PC-3 (cell line): ENCODE measurements around the gene SIGMAR1. TPM values are rescaled to one million over a fixed set of nuclear protein-coding genes. Genes with fewer than 3 reads are reported as not detected.

Experiments used
- ATAC-seq: fragments of 200-7000 bp; cut with Tn5 transposase; 2 replicates; pipeline ENCODE4 v1.9.1; 2020; ENCODE audit warnings: mild to moderate bottlenecking, moderate library complexity
- BruUV-seq: library from RNA; stranded (reverse); fragments of 400-500 nt; replicated peaks from 2 replicates; lab custom pipeline; 2021; lab: Mats Ljungman, UMichigan
- CTCF ChIA-PET: fragments of 300-600 bp; sonication (Branson Sonifier 250); formaldehyde crosslinking; loops from one replicate; lab custom pipeline; 2022; ENCODE audit warnings: antibody characterized with exemption; lab: Charles Lee
- POLR2A ChIA-PET: fragments of 300-600 bp; sonication (Branson Sonifier 250); formaldehyde crosslinking; loops from one replicate; lab custom pipeline; 2022; ENCODE audit warnings: antibody characterized with exemption; ENCODE audit not compliant: unreplicated experiment; lab: Charles Lee
- DNase-seq: peaks from one replicate; pipeline ENCODE4 v3.0.0-alpha.2; 2015
- H2AFZ ChIP-seq: fragments of 300-600 bp; sonication (generic); 2 replicates; pipeline ENCODE4 v1.6.0; 2016; ENCODE audit warnings: antibody characterized with exemption, low read length
- H3F3A ChIP-seq: fragments of 300-600 bp; sonication (generic); one replicate; pipeline ENCODE4 v1.6.0; 2017; ENCODE audit warnings: antibody characterized with exemption, low read length, control low read depth, mild to moderate bottlenecking; ENCODE audit not compliant: unreplicated experiment
- H3K27ac ChIP-seq: fragments of 300-600 bp; sonication (generic); 2 replicates; pipeline ENCODE4 v1.5.1; 2016; ENCODE audit warnings: mild to moderate bottlenecking, low read length
- H3K27me3 ChIP-seq: fragments of 300-600 bp; sonication (generic); 2 replicates; pipeline ENCODE4 v1.6.1; 2016; ENCODE audit warnings: low read length, mixed read lengths
- H3K36me3 ChIP-seq: fragments of 300-600 bp; sonication (generic); 2 replicates; pipeline ENCODE4 v1.6.1; 2016; ENCODE audit warnings: low read depth, mixed run types, low read length, mixed read lengths
- H3K4me1 ChIP-seq: fragments of 300-600 bp; sonication (generic); 2 replicates; pipeline ENCODE4 v1.5.1; 2016; ENCODE audit warnings: low read length; ENCODE audit not compliant: insufficient read depth
- H3K4me2 ChIP-seq: fragments of 300-600 bp; sonication (generic); 2 replicates; pipeline ENCODE4 v1.6.0; 2016; ENCODE audit warnings: low read length
- H3K4me3 ChIP-seq: fragments of 300-600 bp; sonication (generic); 2 replicates; pipeline ENCODE4 v1.5.1; 2016; ENCODE audit warnings: mild to moderate bottlenecking, low read length, mixed read lengths
- H3K79me2 ChIP-seq: fragments of 300-600 bp; sonication (generic); 2 replicates; pipeline ENCODE4 v1.6.1; 2017; ENCODE audit warnings: low read length, mixed read lengths
- H3K9ac ChIP-seq: fragments of 300-600 bp; sonication (generic); 2 replicates; pipeline ENCODE4 v1.6.0; 2016; ENCODE audit warnings: mild to moderate bottlenecking, low read length
- H3K9me2 ChIP-seq: fragments of 300-600 bp; sonication (generic); replicated peaks from 2 replicates; pipeline ENCODE4 v1.6.1; 2016; ENCODE audit warnings: mixed run types, low read length, mixed read lengths
- H3K9me3 ChIP-seq: fragments of 300-600 bp; sonication (generic); 2 replicates; pipeline ENCODE4 v1.6.1; 2016; ENCODE audit warnings: low read length, mixed read lengths
- H4K20me1 ChIP-seq: fragments of 300-600 bp; sonication (generic); 2 replicates; pipeline ENCODE4 v1.6.1; 2016; ENCODE audit warnings: low read length, mixed read lengths
- CTCF ChIP-seq: fragments of 300-600 bp; sonication (generic); conservative IDR thresholded peaks from 2 replicates; pipeline ENCODE4 v1.5.1; 2017; ENCODE audit warnings: antibody characterized with exemption, low read depth, mild to moderate bottlenecking, low read length
- EZH2 ChIP-seq: fragments of 300-600 bp; sonication (generic); IDR thresholded peaks from one replicate; pipeline ENCODE4 v1.6.1; 2017; ENCODE audit warnings: antibody characterized with exemption, mild to moderate bottlenecking, low read length; ENCODE audit not compliant: unreplicated experiment
- EZH2phosphoT487 ChIP-seq: fragments of 300-600 bp; sonication (generic); IDR thresholded peaks from 2 replicates; pipeline ENCODE4 v1.6.1; 2018; ENCODE audit warnings: mild to moderate bottlenecking, antibody characterized with exemption, low read length, borderline replicate concordance
- intact Hi-C: fragments of 100-400 bp; cut with micrococcal nuclease; formaldehyde crosslinking; loops from 2 replicates; pipeline ENCODE4 v1.9.0; 2023
- total RNA-seq: library from RNA; depleted of rRNA; stranded (reverse); fragments of >200 nt; gene quantifications from 2 replicates; pipeline ENCODE4 v1.2.3, GENCODE V29; 2014

SIGMAR1 gene
- total RNA-seq, 1 experiment from 2014 or later = 96.7 TPM

GRCh38 chr9:34600908-34601307 lies 36.7 kb downstream of the SIGMAR1 start:
- intact Hi-C loops = no loop called here
- no peak for TF ChIP-seq EZH2
- TF ChIP-seq EZH2phosphoT487 = no peak
- no peak for TF ChIP-seq CTCF
- CTCF ChIA-PET = interaction anchor here (0.7 kb wide), 1 partner anchor 110 kb away, joined by 3 read pairs; no protein-coding TSS in a partner anchor

GRCh38 chr9:34599546-34599945 lies 38.0 kb downstream of the SIGMAR1 start:
- no peak for DNase-seq
- H4K20me1 ChIP-seq = no peaks in the 10 kb centered on the region
- H3K9ac ChIP-seq = no peak overlapping the region
- no peaks in the 10 kb centered on the region for H3K27me3 ChIP-seq
- no peaks in the 10 kb centered on the region for H3K9me3 ChIP-seq
- no peak for ATAC-seq
- no TSS peak for BruUV-seq
- intact Hi-C loops = no loop called here
- ChIA-PET POLR2A (no interaction called here), CTCF (no interaction called here)
- no peak overlapping the region for H3K4me3 ChIP-seq
- no peaks in the 10 kb centered on the region for H3K79me2 ChIP-seq
- H3K4me2 ChIP-seq = no peak overlapping the region
- H3K9me2 ChIP-seq = no peaks in the 10 kb centered on the region
- no peak overlapping the region for H2AFZ ChIP-seq
- no peak overlapping the region for H3K27ac ChIP-seq
- no peaks in the 10 kb centered on the region for H3K36me3 ChIP-seq
- H3F3A ChIP-seq = no peaks in the 10 kb centered on the region
- TF ChIP-seq EZH2 = no peak
- TF ChIP-seq CTCF = no peak
- no peak for TF ChIP-seq EZH2phosphoT487
- no peaks in the 10 kb centered on the region for H3K4me1 ChIP-seq

More at GRCh38 chr9:34600908-34601307, 36.7 kb downstream of the SIGMAR1 start:
- Histone ChIP-seq H3K9me2 (no peaks in the 10 kb centered on the region), H3K9ac (no peak overlapping the region), H3K4me3 (no peak overlapping the region), H3K4me1 (no peaks in the 10 kb centered on the region), H3K9me3 (no peaks in the 10 kb centered on the region), H3K27me3 (no peaks in the 10 kb centered on the region), H4K20me1 (no peaks in the 10 kb centered on the region), H3F3A (no peaks in the 10 kb centered on the region), H3K27ac (no peak overlapping the region), H3K4me2 (no peak overlapping the region), H2AFZ (no peak overlapping the region), H3K79me2 (no peaks in the 10 kb centered on the region), H3K36me3 (no peaks in the 10 kb centered on the region)
- DNase-seq (peak; percentile 25), ATAC-seq (no peak)
- BruUV-seq = no TSS peak
- POLR2A ChIA-PET = no interaction called here

GRCh38 chr9:34594177-34594576 lies 43.4 kb downstream of the SIGMAR1 start:
- Histone ChIP-seq H3K4me1 (no peaks in the 10 kb centered on the region), H3K9ac (no peak overlapping the region), H3K36me3 (no peaks in the 10 kb centered on the region), H3K4me2 (no peak overlapping the region), H3K27me3 (peaks cover 23% of the 10 kb centered on the region), H3K9me3 (no peaks in the 10 kb centered on the region), H3K27ac (no peak overlapping the region), H3K4me3 (no peak overlapping the region), H3F3A (no peaks in the 10 kb centered on the region), H3K9me2 (no peaks in the 10 kb centered on the region), H4K20me1 (no peaks in the 10 kb centered on the region), H2AFZ (no peak overlapping the region), H3K79me2 (no peaks in the 10 kb centered on the region)
- POLR2A ChIA-PET = no interaction called here
- BruUV-seq = no TSS peak
- ATAC-seq (no peak), DNase-seq (no peak)
- intact Hi-C loops = loop anchor here (5.0 kb wide), 2 partner anchors 92 to 157 kb away; no protein-coding TSS in a partner anchor
- TF ChIP-seq CTCF = no peak
- TF ChIP-seq EZH2phosphoT487 = no peak
- TF ChIP-seq EZH2 = no peak
- CTCF ChIA-PET = interaction anchor here (0.6 kb wide), 1 partner anchor 39 kb away, joined by 3 read pairs; no protein-coding TSS in a partner anchor
